RCC 7860 (cell line): ENCODE measurements around the gene DNAJC6.

Experiments used
- DNase-seq: peaks from one replicate; pipeline ENCODE4 v3.0.0-alpha.2; 2015; ENCODE audit warnings: low spot score
- FAIRE-seq: peaks from 2 replicates; lab custom pipeline; 2012; peaks lifted over from hg19 to GRCh38; lab: Jason Lieb, UNC

The DNAJC6 gene

GRCh38 chr1:65292861-65293593, 16.3 kb upstream of the DNAJC6 start:
- FAIRE-seq, result no peak
- no peak for DNase-seq

- FAIRE-seq (no peak), DNase-seq (no peak)
Measured at GRCh38 chr1:65297706-65298105, 11.6 kb upstream of the DNAJC6 start.

GRCh38 chr1:65299328-65299727, 10.0 kb upstream of the DNAJC6 start:
- FAIRE-seq, result no peak
- DNase-seq, result no peak

- no peak for FAIRE-seq
- DNase-seq, result no peak
Measured at GRCh38 chr1:65308781-65309303, 501 bp upstream of the DNAJC6 start.

GRCh38 chr1:65310078-65310587, 790 bp downstream of the DNAJC6 start:
- no peak for DNase-seq

GRCh38 chr1:65311760-65312159, 2.4 kb downstream of the DNAJC6 start:
- no peak for FAIRE-seq
- DNase-seq, result no peak

More at GRCh38 chr1:65310078-65310587, 790 bp downstream of the DNAJC6 start:
- FAIRE-seq, result no peak

- DNase-seq (no peak), FAIRE-seq (no peak)
Measured at GRCh38 chr1:65316233-65316632, 6.9 kb downstream of the DNAJC6 start.

- FAIRE-seq (no peak), DNase-seq (no peak)
Measured at GRCh38 chr1:65317866-65318653, 8.7 kb downstream of the DNAJC6 start.

GRCh38 chr1:65319141-65319540, 9.8 kb downstream of the DNAJC6 start:
- no peak for DNase-seq
- no peak for FAIRE-seq

- DNase-seq, result no peak
- no peak for FAIRE-seq
Measured at GRCh38 chr1:65319754-65320153, 10.4 kb downstream of the DNAJC6 start.

GRCh38 chr1:65321879-65322278, 12.5 kb downstream of the DNAJC6 start:
- FAIRE-seq, result no peak
- DNase-seq, result no peak

GRCh38 chr1:65323246-65323645, 13.9 kb downstream of the DNAJC6 start:
- DNase-seq, result no peak
- no peak for FAIRE-seq

GRCh38 chr1:65330021-65330420, 20.7 kb downstream of the DNAJC6 start:
- no peak for DNase-seq
- FAIRE-seq, result no peak

- DNase-seq, result no peak
- FAIRE-seq, result no peak
Measured at GRCh38 chr1:65330822-65331221, 21.5 kb downstream of the DNAJC6 start.

GRCh38 chr1:65332821-65333220, 23.5 kb downstream of the DNAJC6 start:
- DNase-seq (no peak), FAIRE-seq (no peak)

- no peak for DNase-seq
- no peak for FAIRE-seq
Measured at GRCh38 chr1:65334081-65334480, 24.7 kb downstream of the DNAJC6 start.

GRCh38 chr1:65339866-65340468, 30.6 kb downstream of the DNAJC6 start:
- FAIRE-seq (no peak), DNase-seq (no peak)

GRCh38 chr1:65341381-65341780, 32.0 kb downstream of the DNAJC6 start:
- no peak for FAIRE-seq
- no peak for DNase-seq

- no peak for DNase-seq
- no peak for FAIRE-seq
Measured at GRCh38 chr1:65343286-65343685, 33.9 kb downstream of the DNAJC6 start.

GRCh38 chr1:65344171-65344814, 35.0 kb downstream of the DNAJC6 start:
- no peak for DNase-seq
- FAIRE-seq, result no peak

GRCh38 chr1:65346190-65346589, 36.8 kb downstream of the DNAJC6 start:
- DNase-seq, result no peak
- no peak for FAIRE-seq
